Measurements from ENCODE around the gene ZMYND8. TPM values are rescaled to one million over a fixed set of nuclear protein-coding genes. Genes with fewer than 3 reads are reported as not detected.

The ZMYND8 gene
- total and polyA plus RNA-seq, 5 donors = 10.0 to 35.7 (median 31.4) TPM

- Histone ChIP-seq H3K27ac (ENCODE audit: low read length) (peak overlapping the region; percentile 100), H3K4me3 (ENCODE audit: low read length) (no peak overlapping the region), H3K9me3 (ENCODE audit: control insufficient read depth, low read length) (no peaks in the 10 kb centered on the region), H3K4me1 (ENCODE audit: control insufficient read depth, insufficient read depth, low read length) (peaks cover 46% of the 10 kb centered on the region), H3K27me3 (ENCODE audit: control insufficient read depth, insufficient read depth) (no peaks in the 10 kb centered on the region)
- peak; percentile 66 to 73 for ATAC-seq
- WGBS = 13% methylated on average over 17 of the region's 17 CpGs
- peak; percentile 70 to 81 (median 76) for DNase-seq
- intact Hi-C loops (cut with DNase I) = loop anchor here (2.0 to 10.0 kb wide), 4 partner anchors 37 to 54 kb away; no protein-coding TSS in a partner anchor
These were observed 2.4 kb upstream of the ZMYND8 start for GRCh38 chr20:47358672-47359529.

DNA sequence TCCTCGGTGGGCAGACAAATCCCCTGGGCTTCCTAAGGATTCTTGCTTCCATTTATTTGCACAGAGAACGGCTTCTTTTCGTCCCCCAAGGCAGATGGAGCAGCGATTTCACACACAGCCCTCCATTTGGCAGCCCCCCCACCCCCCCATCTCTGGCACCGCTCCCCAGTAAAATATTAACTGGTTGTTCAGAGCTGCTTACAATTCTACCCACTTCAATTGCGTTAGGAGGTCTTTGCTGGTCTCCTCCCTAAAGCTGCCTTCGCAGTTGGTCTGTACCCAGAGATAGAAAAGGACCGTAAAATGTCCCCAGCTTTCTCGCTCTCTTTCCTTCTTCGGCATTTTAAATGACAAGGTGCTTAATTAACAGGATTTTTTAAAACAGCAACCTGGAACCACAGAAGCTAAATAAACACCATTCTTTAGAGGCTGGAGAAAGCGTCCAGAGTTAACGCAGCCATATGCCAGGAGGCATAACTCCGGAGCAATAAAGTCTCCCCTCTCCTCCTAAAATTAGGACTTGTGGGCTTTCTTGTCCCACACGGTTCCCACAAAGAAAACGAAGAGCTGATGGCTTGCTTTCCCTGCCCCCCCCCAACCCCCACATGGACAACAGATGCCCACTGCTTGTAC lies 1.7 kb upstream of the ZMYND8 start:
- no peak overlapping the region for H3K4me3 ChIP-seq (ENCODE audit: low read length)
- peak overlapping the region; percentile 100 for H3K27ac ChIP-seq (ENCODE audit: low read length)
- intact Hi-C loops (cut with DNase I) = loop anchor here (2.0 to 10.0 kb wide), 4 partner anchors 36 to 53 kb away; no protein-coding TSS in a partner anchor
- ATAC-seq (no peak), DNase-seq (no peak)
- H3K9me3 ChIP-seq (ENCODE audit: control insufficient read depth, low read length) = no peaks in the 10 kb centered on the region
- 34% methylated on average over 15 of the region's 15 CpGs for WGBS
- no peaks in the 10 kb centered on the region for H3K27me3 ChIP-seq (ENCODE audit: control insufficient read depth, insufficient read depth)
- peaks cover 50% of the 10 kb centered on the region for H3K4me1 ChIP-seq (ENCODE audit: control insufficient read depth, insufficient read depth, low read length)

DNA sequence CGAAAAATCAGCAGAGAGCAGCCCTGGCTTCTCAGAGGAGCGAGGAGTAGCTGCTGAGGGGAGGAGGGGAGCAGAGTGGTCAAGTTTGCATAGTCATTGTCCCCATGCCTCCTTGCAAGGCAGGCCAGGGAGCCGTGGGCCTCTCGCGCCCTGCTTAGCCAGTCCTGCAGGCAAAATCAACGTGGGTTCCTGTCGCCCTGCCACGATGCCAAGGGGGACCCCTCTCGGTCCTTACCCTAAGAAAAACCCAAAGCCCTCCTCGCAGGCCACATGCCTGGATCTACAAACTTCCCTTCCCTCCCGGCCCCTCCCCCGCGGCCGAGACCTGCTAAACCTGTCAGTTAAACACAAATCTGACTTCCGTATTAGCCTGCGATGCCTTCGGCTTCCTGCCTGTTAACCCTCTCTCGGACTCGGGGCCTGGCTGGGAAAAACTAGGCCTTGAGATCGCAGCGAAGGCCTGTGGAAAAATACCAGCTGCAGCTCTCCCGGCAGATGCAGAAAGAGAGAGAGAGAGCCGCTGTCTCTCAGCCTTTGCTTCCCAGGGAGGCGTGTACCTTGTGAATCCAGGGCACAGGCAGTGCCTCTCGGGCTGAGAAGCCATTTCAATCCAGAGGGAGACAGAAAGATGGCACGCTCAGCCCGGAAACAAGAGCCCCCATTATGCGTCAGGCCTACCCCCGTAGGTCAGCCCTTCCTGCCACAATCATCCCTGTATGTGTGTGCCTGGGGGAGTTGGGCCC lies 968 bp upstream of the ZMYND8 start:
- no peak overlapping the region for H3K4me3 ChIP-seq (ENCODE audit: low read length)
- DNase-seq (peak; percentile 81 to 91 (median 89)), ATAC-seq (peak; percentile 20 to 40)
- 7% methylated on average over 29 of the region's 29 CpGs for WGBS
- H3K27ac ChIP-seq (ENCODE audit: low read length) = peak overlapping the region; percentile 100
- H3K9me3 ChIP-seq (ENCODE audit: control insufficient read depth, low read length) = no peaks in the 10 kb centered on the region
- no peaks in the 10 kb centered on the region for H3K27me3 ChIP-seq (ENCODE audit: control insufficient read depth, insufficient read depth)
- intact Hi-C loops (cut with DNase I) = loop anchor here (2.0 to 10.0 kb wide), 4 partner anchors 35 to 53 kb away; no protein-coding TSS in a partner anchor
- peaks cover 54% of the 10 kb centered on the region for H3K4me1 ChIP-seq (ENCODE audit: control insufficient read depth, insufficient read depth, low read length)

DNA sequence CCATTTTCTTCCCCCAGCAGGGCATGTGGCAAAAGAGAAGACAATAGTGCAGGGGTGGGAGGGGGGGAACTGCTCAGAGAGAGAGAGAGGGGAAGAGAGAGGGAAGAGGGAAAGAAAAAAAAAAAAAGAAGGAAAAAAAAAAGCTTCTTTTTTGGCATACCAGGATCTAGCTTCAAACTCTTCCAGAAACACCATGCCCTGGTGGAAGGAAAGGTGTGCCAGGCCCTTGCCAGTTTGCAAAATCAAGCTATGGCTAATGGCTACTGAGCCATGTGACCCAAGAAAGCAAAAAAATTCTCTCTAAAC lies 326 bp downstream of the ZMYND8 start:
- ATAC-seq (no peak), DNase-seq (no peak)
- Histone ChIP-seq H3K27ac (ENCODE audit: low read length) (peak overlapping the region; percentile 100), H3K4me1 (ENCODE audit: control insufficient read depth, insufficient read depth, low read length) (peaks cover 56% of the 10 kb centered on the region), H3K27me3 (ENCODE audit: control insufficient read depth, insufficient read depth) (no peaks in the 10 kb centered on the region), H3K4me3 (ENCODE audit: low read length) (no peak overlapping the region), H3K9me3 (ENCODE audit: control insufficient read depth, low read length) (no peaks in the 10 kb centered on the region)
- intact Hi-C loops (cut with DNase I) = loop anchor here in 3 of 4 donors (5.0 to 10.0 kb wide), 3 partner anchors 34 to 51 kb away; no protein-coding TSS in a partner anchor

DNA sequence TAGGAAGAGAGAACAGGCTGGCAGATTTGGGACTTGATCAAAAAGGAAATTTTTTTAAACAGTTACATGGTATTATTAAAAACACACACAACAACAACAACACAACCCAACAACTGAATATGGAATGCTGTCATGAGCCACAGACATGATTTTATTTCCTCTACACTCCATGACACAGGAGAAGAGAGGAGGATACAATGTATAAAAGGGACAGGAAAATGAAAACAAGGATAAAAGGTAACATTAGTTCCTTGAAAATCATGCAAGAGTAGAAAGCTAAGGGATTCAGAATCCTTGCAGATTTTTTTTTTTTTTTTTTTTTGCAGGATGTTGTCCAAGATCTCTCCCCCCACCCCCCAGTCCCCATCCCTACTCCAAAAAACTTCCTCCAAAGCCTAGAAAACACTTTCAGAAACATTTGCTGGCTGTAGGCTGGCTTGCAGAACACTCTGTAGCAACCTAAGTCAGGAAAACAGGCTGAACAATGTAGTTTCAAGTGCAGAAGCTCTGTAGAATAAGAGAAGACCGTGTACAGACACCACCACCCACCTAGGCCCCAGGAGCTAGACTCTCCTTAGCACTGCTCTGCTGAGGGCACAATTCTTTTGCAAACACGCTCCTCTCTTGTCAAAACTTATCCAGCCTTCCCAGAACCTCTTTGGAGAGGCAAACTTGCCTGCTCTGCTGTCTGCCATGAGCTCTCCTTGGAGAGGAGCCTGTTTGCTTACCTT lies 845 bp downstream of the ZMYND8 start:
- WGBS = 30% methylated on average over 2 of the region's 2 CpGs
- ATAC-seq = no peak
- Histone ChIP-seq H3K9me3 (ENCODE audit: control insufficient read depth, low read length) (no peaks in the 10 kb centered on the region), H3K27me3 (ENCODE audit: control insufficient read depth, insufficient read depth) (no peaks in the 10 kb centered on the region), H3K4me1 (ENCODE audit: control insufficient read depth, insufficient read depth, low read length) (peaks cover 56% of the 10 kb centered on the region), H3K27ac (ENCODE audit: low read length) (peak overlapping the region; percentile 100), H3K4me3 (ENCODE audit: low read length) (peak overlapping the region; percentile 18)
- no peak for DNase-seq
- intact Hi-C loops (cut with DNase I) = loop anchor here in 3 of 4 donors (5.0 to 10.0 kb wide), 3 partner anchors 33 to 51 kb away; no protein-coding TSS in a partner anchor

- peaks cover 51% of the 10 kb centered on the region for H3K4me1 ChIP-seq (ENCODE audit: control insufficient read depth, insufficient read depth, low read length)
- peak overlapping the region; percentile 79 for H3K27ac ChIP-seq (ENCODE audit: low read length)
- no peaks in the 10 kb centered on the region for H3K9me3 ChIP-seq (ENCODE audit: control insufficient read depth, low read length)
- intact Hi-C loops (cut with DNase I) = loop anchor here in 3 of 4 donors (5.0 to 10.0 kb wide), 3 partner anchors 33 to 50 kb away; no protein-coding TSS in a partner anchor
- DNase-seq = no peak
- H3K4me3 ChIP-seq (ENCODE audit: low read length) = peak overlapping the region; percentile 18
- WGBS = 46% methylated on average over 4 of the region's 4 CpGs
- H3K27me3 ChIP-seq (ENCODE audit: control insufficient read depth, insufficient read depth) = no peaks in the 10 kb centered on the region
- ATAC-seq = no peak
These were observed 1.6 kb downstream of the ZMYND8 start for GRCh38 chr20:47354714-47355488.

- no peak for ATAC-seq
- no peak overlapping the region for H3K4me3 ChIP-seq (ENCODE audit: low read length)
These were observed 2.1 kb downstream of the ZMYND8 start for GRCh38 chr20:47354464-47354713.

DNA sequence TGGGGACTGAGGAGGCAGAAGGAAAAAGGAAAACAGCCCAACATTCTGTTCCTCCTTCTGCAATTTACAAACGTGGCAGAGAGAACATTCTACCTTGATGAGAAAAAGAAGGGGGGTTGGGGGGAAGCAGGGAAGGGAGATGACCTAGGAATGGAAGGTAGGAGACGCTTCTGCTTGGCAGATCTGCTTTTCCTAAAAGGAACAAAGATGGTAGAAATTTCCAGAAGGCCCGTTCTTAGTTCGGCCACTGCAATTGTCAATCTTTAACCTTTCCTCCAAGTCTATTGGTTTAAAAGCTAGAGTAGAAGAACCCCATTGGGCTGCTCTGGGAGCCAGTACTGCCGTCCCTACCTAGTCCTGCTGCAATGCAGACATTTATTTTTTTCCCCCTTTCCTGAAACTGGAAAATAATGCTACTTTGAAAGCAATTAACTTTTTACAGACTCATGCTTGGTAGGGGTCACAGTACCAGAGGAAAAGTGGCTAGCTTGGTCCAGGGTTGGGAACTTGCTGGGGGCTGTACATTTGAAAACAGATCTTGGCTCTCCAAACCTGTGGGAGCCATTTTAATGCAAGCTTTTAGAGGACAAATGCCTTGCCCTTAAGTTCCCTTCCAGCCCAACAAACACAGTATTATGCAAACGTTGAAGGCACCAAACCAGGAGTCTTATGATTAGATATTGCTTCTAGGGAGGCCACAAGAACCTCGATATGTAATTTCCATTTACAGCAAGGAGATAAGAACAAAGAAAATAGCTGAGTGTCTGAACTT lies 2.6 kb downstream of the ZMYND8 start:
- Histone ChIP-seq H3K27ac (ENCODE audit: low read length) (peak overlapping the region; percentile 61), H3K4me3 (ENCODE audit: low read length) (peak overlapping the region; percentile 3), H3K27me3 (ENCODE audit: control insufficient read depth, insufficient read depth) (no peaks in the 10 kb centered on the region), H3K9me3 (ENCODE audit: control insufficient read depth, low read length) (no peaks in the 10 kb centered on the region), H3K4me1 (ENCODE audit: control insufficient read depth, insufficient read depth, low read length) (peaks cover 45% of the 10 kb centered on the region)
- ATAC-seq (no peak), DNase-seq (no peak)
- intact Hi-C loops (cut with DNase I) = loop anchor here in 1 of 4 donors (10.0 kb wide), 1 partner anchor 49 kb away; no protein-coding TSS in a partner anchor
- 39% methylated on average over 7 of the region's 7 CpGs for WGBS

More at GRCh38 chr20:47354464-47354713, 2.1 kb downstream of the ZMYND8 start:
- DNase-seq = no peak
- H3K9me3 ChIP-seq (ENCODE audit: control insufficient read depth, low read length) = no peaks in the 10 kb centered on the region
- peak overlapping the region; percentile 61 for H3K27ac ChIP-seq (ENCODE audit: low read length)
- H3K27me3 ChIP-seq (ENCODE audit: control insufficient read depth, insufficient read depth) = no peaks in the 10 kb centered on the region
- intact Hi-C loops (cut with DNase I) = loop anchor here in 1 of 4 donors (10.0 kb wide), 1 partner anchor 50 kb away; no protein-coding TSS in a partner anchor
- WGBS = 17% methylated on average over 2 of the region's 2 CpGs
- H3K4me1 ChIP-seq (ENCODE audit: control insufficient read depth, insufficient read depth, low read length) = peaks cover 46% of the 10 kb centered on the region

DNA sequence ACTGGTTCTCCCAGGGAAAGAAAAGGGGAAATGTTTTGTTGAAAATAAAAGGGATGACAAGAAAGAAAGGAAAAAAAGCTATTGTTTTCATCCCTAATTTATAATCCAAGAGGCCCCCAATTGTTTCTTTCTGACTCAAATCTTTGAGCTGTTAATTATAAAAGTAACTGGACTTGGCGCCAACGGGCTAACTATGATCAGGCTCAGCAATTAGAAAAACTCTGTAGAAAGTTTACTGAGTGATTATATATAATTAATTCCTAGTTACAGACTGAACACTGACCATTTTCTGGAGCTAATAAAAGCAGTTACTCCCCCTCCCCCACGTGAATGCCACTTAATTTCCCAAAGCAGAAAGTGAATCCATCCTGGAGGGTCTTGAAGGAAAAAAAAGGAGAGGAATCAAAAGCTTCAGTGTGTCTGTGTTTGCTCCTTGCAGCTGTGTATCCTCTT lies 3.2 kb downstream of the ZMYND8 start:
- Histone ChIP-seq H3K4me1 (ENCODE audit: control insufficient read depth, insufficient read depth, low read length) (peaks cover 44% of the 10 kb centered on the region), H3K27me3 (ENCODE audit: control insufficient read depth, insufficient read depth) (no peaks in the 10 kb centered on the region), H3K4me3 (ENCODE audit: low read length) (peak overlapping the region; percentile 3), H3K9me3 (ENCODE audit: control insufficient read depth, low read length) (no peaks in the 10 kb centered on the region), H3K27ac (ENCODE audit: low read length) (peak overlapping the region; percentile 96)
- WGBS = 41% methylated on average over 3 of the region's 3 CpGs
- intact Hi-C loops (cut with DNase I) = loop anchor here in 1 of 4 donors (10.0 kb wide), 1 partner anchor 48 kb away; no protein-coding TSS in a partner anchor
- DNase-seq (no peak), ATAC-seq (no peak)

Data from right cardiac atrium (tissue), 5 donors.